HG03469 (cell line): Measurements from ENCODE around the gene SIX6.

Experiments used
- ATAC-seq: cut with Tn5 transposase; IDR thresholded peaks from one replicate; pipeline ENCODE4 v1.9.1; 2021; ENCODE audit warnings: mild to moderate bottlenecking, moderate library complexity, moderate number of reproducible peaks; ENCODE audit not compliant: unreplicated experiment

The SIX6 gene

DNA sequence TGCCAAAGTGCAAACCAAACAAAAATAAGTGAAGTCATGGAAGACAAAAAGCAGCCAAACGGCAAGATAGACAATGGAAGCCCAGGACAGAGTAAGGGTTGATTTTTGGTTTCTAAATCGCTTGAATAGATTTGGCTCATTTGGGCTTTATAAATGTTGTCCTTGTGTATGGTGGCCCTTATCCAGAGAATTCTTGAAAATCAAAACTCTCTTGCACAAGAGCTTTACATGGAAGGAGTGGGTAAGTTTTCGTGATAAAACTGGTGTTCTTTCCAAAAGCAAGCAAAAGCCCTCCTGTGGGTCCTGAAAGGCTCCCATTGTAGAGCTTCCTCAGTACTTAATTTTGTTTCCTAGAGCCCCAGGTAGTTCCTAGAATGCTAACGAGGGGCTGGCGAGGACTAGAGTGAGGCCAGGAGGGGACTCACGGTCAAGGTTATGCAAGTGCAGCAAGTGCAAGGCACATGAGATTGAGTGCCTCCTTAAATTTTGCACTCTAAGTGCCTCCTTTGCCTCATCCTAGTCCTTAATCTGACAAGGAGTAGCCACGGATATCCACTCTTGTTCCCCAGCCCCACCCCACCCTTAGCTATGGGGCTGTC, 4.1 kb downstream of the SIX6 start:
- ATAC-seq = no peak

DNA sequence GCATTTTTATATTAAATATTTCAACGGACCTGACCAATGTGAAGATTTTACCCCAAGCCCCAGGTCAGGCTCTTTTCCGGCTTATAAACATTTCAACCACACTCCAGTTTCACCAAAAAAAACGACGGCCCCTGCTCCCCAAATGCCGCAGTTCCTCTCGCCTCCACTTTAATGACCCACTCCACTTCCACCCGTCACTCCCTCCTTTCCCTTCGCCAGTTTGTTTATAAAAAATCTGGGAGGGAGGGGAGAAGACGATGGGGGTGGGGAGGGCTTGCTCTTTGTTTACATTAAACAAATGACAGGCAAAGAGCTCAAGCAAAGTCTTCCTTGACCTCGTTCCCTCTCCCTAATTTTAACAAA, 5.4 kb downstream of the SIX6 start:
- no peak for ATAC-seq

DNA sequence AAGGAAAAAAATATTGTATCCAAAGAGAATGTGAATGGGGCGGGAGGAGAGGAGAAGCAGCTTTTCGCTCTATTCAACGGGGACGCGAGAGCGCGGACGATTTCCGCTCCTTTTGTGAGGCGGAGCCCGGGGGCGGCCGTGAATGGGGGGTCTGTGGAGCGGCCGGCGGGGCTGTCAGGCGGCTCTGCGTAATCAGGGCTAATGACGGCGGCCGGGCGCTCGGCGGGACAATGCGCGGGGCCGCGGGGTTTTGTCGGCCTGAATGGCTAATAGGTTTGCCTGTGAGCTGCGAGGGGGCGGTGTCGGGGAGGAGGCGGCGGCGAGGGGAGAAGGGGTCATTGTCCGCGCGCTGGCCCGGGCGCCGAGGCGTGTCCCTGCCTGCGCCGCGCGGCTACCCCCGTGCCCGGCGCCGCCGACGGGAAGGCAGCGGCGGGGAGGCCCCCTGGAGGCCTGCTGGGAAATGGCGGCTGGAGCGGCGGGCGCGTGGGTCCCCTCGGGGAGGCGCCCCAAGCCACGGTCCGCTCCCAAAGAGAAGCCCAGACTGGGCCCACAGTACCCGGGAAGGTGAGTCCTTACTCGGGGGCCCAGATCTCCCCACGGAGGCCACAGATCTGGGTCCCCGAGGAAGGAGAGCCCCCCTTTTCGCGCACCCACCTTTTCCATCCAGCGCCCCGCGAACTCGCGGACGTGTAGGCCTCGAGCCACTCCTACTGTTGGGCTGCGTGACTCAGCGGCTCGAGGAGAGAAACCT, 6.0 kb downstream of the SIX6 start:
- no peak for ATAC-seq

DNA sequence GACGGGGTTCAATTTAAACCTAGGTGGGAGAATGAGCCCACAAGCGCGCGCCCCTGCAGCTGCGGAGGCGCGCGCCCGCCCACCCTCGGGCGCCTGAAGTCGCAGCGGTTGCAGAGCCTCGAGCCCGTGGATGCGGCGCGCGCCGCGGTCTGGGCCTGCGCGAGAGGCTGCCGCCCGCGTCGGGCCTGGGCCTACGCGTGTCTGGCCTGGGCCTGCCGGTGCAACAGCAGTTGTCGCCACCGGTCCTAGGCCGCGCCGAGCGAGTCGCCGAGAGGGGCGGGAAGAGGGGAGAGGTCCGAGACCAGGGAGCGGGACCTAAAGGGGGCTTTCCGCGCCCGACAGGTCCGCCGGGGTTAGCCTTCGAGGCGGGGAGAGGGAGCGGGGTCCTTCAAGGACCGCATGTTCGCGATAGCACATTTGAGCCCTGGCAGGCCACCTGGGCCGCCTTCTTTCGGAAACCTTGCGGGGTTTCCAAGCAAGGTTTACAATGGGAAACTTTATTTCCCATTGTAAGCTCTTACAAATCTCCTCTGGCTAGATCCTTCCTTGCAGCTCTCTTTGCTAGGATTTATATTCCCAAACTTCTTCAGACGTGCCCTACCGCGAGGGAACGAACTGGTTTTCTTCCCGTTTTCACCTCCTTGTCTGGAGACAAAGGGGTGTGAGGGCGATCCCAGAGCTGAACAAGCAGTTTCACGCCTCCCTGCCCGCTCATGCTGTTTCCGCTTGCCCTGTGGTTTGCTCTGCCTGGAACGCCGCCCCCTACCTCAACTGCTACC, 6.8 kb downstream of the SIX6 start:
- no peak for ATAC-seq

DNA sequence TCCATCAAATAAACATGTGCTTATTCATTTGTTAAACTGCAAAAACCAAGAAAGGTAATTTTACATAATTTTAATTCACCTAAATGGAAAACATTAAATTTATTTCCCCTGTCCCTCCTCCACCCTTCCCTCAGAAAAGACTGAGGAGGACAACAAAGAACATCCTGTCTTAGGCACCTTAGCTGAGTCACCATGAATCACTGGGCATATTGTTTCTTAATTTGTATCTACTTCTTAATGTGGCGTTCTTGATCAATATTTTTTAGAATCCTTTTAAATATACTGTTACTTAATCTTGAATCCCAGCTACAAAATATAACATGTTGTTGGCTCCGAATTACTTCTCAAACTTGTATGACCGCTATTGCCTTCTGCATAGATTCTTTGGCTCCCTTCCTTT, 23.5 kb downstream of the SIX6 start:
- ATAC-seq = no peak

DNA sequence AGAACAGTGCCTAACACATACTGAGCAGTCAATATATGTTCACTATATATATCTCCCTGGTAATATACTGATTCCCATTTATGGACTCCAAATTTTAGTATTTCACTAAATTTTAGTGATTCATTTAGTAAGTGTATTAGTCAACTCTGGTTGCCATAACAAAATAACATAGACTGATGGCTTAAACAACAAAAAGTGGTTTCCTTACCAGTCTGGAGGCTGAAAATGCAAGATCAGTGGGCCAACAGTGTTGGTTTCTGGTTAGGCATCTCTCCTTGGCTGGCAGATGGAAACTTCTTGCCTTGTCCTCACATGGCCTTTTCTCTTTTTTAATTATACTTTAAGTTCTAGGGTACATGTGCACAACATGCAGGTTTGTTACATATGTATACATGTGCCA, 28.7 kb downstream of the SIX6 start:
- no peak for ATAC-seq

DNA sequence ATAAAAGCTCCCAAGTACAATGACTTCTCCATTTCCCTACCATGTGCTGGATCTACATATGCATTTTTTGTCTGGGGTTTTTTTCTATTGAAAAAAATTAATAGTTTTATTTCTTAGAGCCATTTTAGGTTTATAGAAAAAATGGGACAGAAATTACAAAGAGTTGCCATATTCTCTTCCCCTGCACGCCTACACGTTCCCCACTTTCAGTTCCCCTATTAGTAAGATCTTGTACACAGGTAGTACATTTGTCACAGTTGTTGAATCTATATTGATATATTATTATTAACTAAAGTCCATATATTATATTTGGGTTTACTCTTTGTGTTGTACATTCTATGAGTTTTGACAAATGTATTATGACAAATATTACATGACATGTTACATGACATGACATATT, 35.7 kb downstream of the SIX6 start:
- peak; percentile 79 for ATAC-seq

DNA sequence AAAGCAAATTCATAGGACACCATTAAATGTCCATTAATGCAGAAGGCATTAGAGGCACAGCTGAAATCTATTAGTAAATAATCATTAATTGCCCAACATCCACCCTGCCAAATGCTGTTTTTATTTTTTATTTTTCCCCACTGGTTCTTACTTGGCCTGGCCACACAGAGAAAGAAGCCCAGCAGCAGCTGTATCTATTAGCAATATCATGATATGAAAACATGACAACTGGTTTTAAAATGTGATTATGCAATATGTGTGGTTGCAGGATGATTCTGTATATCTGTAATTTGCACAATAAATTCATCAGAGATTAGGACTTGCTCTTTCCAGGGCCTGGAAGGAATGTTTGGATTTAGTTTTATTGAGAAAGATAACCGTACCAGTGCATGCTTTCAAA, 44.9 kb downstream of the SIX6 start:
- ATAC-seq = no peak

DNA sequence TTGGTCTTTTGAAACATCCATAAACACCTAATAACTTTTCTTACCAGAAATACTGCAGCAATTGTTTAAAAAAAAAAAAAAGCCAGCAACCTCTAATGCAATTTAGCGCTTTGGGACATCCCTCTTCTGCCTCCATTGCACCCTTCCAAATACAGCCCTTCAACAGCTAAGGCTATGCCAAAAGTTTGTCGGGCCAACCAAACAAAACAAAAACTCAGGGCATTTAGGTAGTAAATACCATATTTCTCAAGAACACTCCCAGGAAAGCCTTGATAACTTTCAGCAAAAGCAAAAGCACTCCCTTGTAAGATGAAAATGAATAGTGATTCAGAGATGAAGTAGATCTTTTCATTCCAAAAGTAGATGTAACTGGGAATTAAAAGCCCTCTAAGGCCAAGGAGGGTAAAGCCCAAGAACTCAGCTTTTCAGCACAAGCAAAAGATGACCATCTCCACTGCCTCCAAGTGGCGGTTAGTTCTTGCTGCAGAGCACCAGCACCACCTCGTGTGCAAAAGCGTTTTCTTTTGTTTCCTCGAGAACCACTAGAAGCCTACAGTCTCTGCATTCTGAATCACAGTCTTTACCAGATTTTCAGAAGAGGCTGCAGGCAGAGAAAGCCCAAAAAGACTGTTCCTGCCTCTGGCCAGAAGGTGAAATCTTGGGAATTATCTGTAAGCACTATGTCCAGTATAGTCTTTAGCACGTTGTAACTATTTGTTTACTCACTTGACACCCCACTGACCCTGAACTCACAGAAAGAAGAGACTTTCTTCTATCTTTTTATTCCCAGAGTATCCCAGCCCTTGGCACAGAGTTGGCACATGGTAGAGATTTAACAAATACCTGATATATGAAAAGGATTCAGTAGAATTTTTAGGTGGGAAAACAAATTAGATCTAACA, 53.1 kb downstream of the SIX6 start:
- peak; percentile 47 for ATAC-seq
